OCI-LY3 (cell line): ENCODE data around the gene PRSS56.
A peak's percentile ranks its signal among the peaks of the same experiment; 100 is the strongest.

ENCODE experiments used
- H2AFZ ChIP-seq: fragments of 200-600, 300-600 bp; shearing (Covaris generic); 2 replicates; pipeline ENCODE4 v1.6.0; 2014; ENCODE audit warnings: antibody characterized with exemption, low read depth, low read length
- H3K27ac ChIP-seq: fragments of 200-600, 300-600 bp; sonication (generic); 2 replicates; pipeline ENCODE4 v1.5.1; 2014; ENCODE audit warnings: mild to moderate bottlenecking, low read length, moderate library complexity, mixed read lengths
- H3K27me3 ChIP-seq: fragments of 200-600, 300-600 bp; sonication (generic); 2 replicates; pipeline ENCODE4 v1.6.1; 2014; ENCODE audit warnings: low read depth, low read length, mixed read lengths
- H3K36me3 ChIP-seq: fragments of 200-600, 300-600 bp; sonication (generic); replicated peaks from 2 replicates; pipeline ENCODE3; 2014; ENCODE audit warnings: low read depth, low read length, mixed read lengths
- H3K4me1 ChIP-seq: fragments of 300-600, 200-600 bp; sonication (generic); 2 replicates; pipeline ENCODE4 v1.6.1; 2014; ENCODE audit warnings: low read length, mixed read lengths
- H3K4me2 ChIP-seq: fragments of 200-600, 300-600 bp; sonication (generic); 2 replicates; pipeline ENCODE4 v1.6.1; 2014; ENCODE audit warnings: low read length, mixed read lengths
- H3K4me3 ChIP-seq: fragments of 300-600, 200-600 bp; sonication (generic); 2 replicates; pipeline ENCODE4 v1.5.1; 2014; ENCODE audit warnings: antibody characterized with exemption, mild to moderate bottlenecking, low read length, moderate library complexity
- H3K79me2 ChIP-seq: fragments of 300-600, 200-600 bp; shearing (Covaris generic); 2 replicates; pipeline ENCODE4 v1.6.1; 2014; ENCODE audit warnings: mild to moderate bottlenecking, low read length, mixed read lengths
- H3K9ac ChIP-seq: fragments of 300-600, 200-600 bp; shearing (Covaris generic); 2 replicates; pipeline ENCODE4 v1.6.0; 2014; ENCODE audit warnings: mild to moderate bottlenecking, low read length, moderate library complexity
- H3K9me3 ChIP-seq: fragments of 200-600, 300-600 bp; shearing (Covaris generic); 2 replicates; pipeline ENCODE4 v1.6.1; 2014; ENCODE audit warnings: low read length, mixed read lengths; ENCODE audit not compliant: insufficient read depth
- H4K20me1 ChIP-seq: fragments of 200-600, 300-600 bp; sonication (generic); 2 replicates; pipeline ENCODE4 v1.6.1; 2016; ENCODE audit warnings: low read length, mixed read lengths; ENCODE audit not compliant: insufficient read depth
- CTCF ChIP-seq: fragments of 200-600, 300-600 bp; sonication (generic); IDR thresholded peaks from 2 replicates; pipeline ENCODE4 v1.5.1; 2014; ENCODE audit warnings: antibody characterized with exemption, low read length, low read depth
- EZH2phosphoT487 ChIP-seq: fragments of 200-600 bp; shearing (Covaris generic); IDR thresholded peaks from 2 replicates; pipeline ENCODE4 v1.6.1; 2018; ENCODE audit warnings: antibody characterized with exemption, mixed run types, low read depth

Gene PRSS56

GRCh38 chr2:232523682-232524597 is 3.8 kb downstream of the PRSS56 start:
- H3K9me3 ChIP-seq, result no peaks in the 10 kb centered on the region
- no peak overlapping the region for H2AFZ ChIP-seq
- peak overlapping the region; percentile 58 for H3K4me3 ChIP-seq
- H3K27ac ChIP-seq, result no peak overlapping the region
- peak overlapping the region; percentile 26; the same call in 1 of the 2 replicates for H3K4me2 ChIP-seq
- no peaks in the 10 kb centered on the region for H3K79me2 ChIP-seq
- TF ChIP-seq CTCF (peak; percentile 23), EZH2phosphoT487 (no peak)
- no peaks in the 10 kb centered on the region for H3K4me1 ChIP-seq
- no peaks in the 10 kb centered on the region for H3K27me3 ChIP-seq
- no peaks in the 10 kb centered on the region for H4K20me1 ChIP-seq
- H3K9ac ChIP-seq, result no peak overlapping the region
- H3K36me3 ChIP-seq, result no peaks in the 10 kb centered on the region

- Histone ChIP-seq H3K27me3 (no peaks in the 10 kb centered on the region), H3K4me1 (no peaks in the 10 kb centered on the region), H3K36me3 (no peaks in the 10 kb centered on the region), H3K27ac (no peak overlapping the region), H4K20me1 (no peaks in the 10 kb centered on the region), H3K4me2 (no peak overlapping the region; the same call in 1 of the 2 replicates), H2AFZ (no peak overlapping the region), H3K9ac (no peak overlapping the region), H3K4me3 (no peak overlapping the region), H3K9me3 (no peaks in the 10 kb centered on the region), H3K79me2 (no peaks in the 10 kb centered on the region)
- TF ChIP-seq CTCF, result no peak
- TF ChIP-seq EZH2phosphoT487, result no peak
These were observed 4.6 kb downstream of the PRSS56 start for GRCh38 chr2:232524771-232525170.

- no peak for TF ChIP-seq CTCF
- no peak for TF ChIP-seq EZH2phosphoT487
- Histone ChIP-seq H3K27me3 (no peaks in the 10 kb centered on the region), H3K9me3 (no peaks in the 10 kb centered on the region), H3K9ac (no peak overlapping the region), H3K79me2 (no peaks in the 10 kb centered on the region), H2AFZ (no peak overlapping the region), H3K4me1 (no peaks in the 10 kb centered on the region), H3K4me3 (no peak overlapping the region), H3K36me3 (no peaks in the 10 kb centered on the region), H3K4me2 (no peak overlapping the region), H4K20me1 (no peaks in the 10 kb centered on the region), H3K27ac (no peak overlapping the region)
These were observed 5.0 kb downstream of the PRSS56 start for GRCh38 chr2:232525199-232525598.

- no peaks in the 10 kb centered on the region for H3K27me3 ChIP-seq
- no peaks in the 10 kb centered on the region for H4K20me1 ChIP-seq
- TF ChIP-seq EZH2phosphoT487 (no peak), CTCF (no peak)
- H3K9ac ChIP-seq, result no peak within 1 kb of the TSS
- H3K4me2 ChIP-seq, result no peak within 1 kb of the TSS
- no peak within 1 kb of the TSS for H3K4me3 ChIP-seq
- H2AFZ ChIP-seq, result no peak within 1 kb of the TSS
- no peaks in the 10 kb centered on the region for H3K36me3 ChIP-seq
- no peaks in the 10 kb centered on the region for H3K79me2 ChIP-seq
- H3K4me1 ChIP-seq, result no peaks in the 10 kb centered on the region
- no peak within 1 kb of the TSS for H3K27ac ChIP-seq
- H3K9me3 ChIP-seq, result no peaks in the 10 kb centered on the region
These were observed 5.7 kb downstream of the PRSS56 start, which contains the start of gene CHRND for GRCh38 chr2:232525791-232526371. CHRND (plus strand) TSS chr2:232526160; CDS start chr2:232526216, 56 bp downstream.
